HL-60 (cell line): ENCODE measurements around the gene NAP1L4.

Experiments used
- DNase-seq, 2 experiments: peaks; one replicate each; pipeline ENCODE4 v3.0.0-alpha.2; 2010 to 2020; ENCODE audit warnings: low read depth in 1 of 2, low spot score in 1 of 2
- H3K27ac ChIP-seq: fragments of 250-450 bp; sonication (Bioruptor Pico); replicated peaks from 2 replicates; pipeline ENCODE4 v1.5.1; 2020; ENCODE audit warnings: mild to moderate bottlenecking, moderate library complexity
- H3K27me3 ChIP-seq: fragments of 250-450 bp; sonication (Bioruptor Pico); 2 replicates; pipeline ENCODE4 v1.5.1; 2021; ENCODE audit warnings: mild to moderate bottlenecking, moderate library complexity; ENCODE audit not compliant: insufficient read depth, poor library complexity, severe bottlenecking
- H3K4me3 ChIP-seq: replicated peaks from 2 replicates; pipeline ENCODE4 v1.5.1; 2011; ENCODE audit warnings: mild to moderate bottlenecking, control low read depth, low read length; ENCODE audit not compliant: insufficient read depth
- CTCF ChIP-seq: IDR thresholded peaks from one replicate; pipeline ENCODE4 v1.5.1; 2011; ENCODE audit warnings: low read length, control low read depth, inconsistent platforms; ENCODE audit not compliant: insufficient read depth
- GABPA ChIP-seq: IDR thresholded peaks from 2 replicates; pipeline ENCODE4 v1.6.1; 2012; ENCODE audit warnings: low read depth
- POLR2AphosphoS5 ChIP-seq: IDR thresholded peaks from 2 replicates; pipeline ENCODE4 v1.6.1; 2012; ENCODE audit warnings: low read depth
- REST ChIP-seq: IDR thresholded peaks from 2 replicates; pipeline ENCODE4 v1.6.1; 2012; ENCODE audit warnings: low read depth; ENCODE audit not compliant: insufficient replicate concordance
- SPI1 ChIP-seq: IDR thresholded peaks from 2 replicates; pipeline ENCODE4 v1.6.1; 2012; ENCODE audit warnings: low read depth, mild to moderate bottlenecking, borderline replicate concordance
- long read RNA-seq: library from polyadenylated mRNA; unstranded; transcript quantifications from one replicate; pipeline ENCODE4 v2.0.0, GENCODE V29; 2020

Gene NAP1L4, protein sequence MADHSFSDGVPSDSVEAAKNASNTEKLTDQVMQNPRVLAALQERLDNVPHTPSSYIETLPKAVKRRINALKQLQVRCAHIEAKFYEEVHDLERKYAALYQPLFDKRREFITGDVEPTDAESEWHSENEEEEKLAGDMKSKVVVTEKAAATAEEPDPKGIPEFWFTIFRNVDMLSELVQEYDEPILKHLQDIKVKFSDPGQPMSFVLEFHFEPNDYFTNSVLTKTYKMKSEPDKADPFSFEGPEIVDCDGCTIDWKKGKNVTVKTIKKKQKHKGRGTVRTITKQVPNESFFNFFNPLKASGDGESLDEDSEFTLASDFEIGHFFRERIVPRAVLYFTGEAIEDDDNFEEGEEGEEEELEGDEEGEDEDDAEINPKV
- long read RNA-seq, transcript NAP1L4-222 (15 exons, 2,479 nt) = major isoform, 148 of 397 reads
- long read RNA-seq, transcript NAP1L4-201 (16 exons, 2,511 nt) = minor isoform, 146 of 397 reads
- long read RNA-seq, partial matches to known transcripts = 40 of 397 reads
- long read RNA-seq, other reads (novel, unspliced or antisense) = 60 of 397 reads

- Histone ChIP-seq H3K4me3 (peak within 1 kb of the TSS; percentile 81), H3K27me3 (no peaks in the 10 kb centered on the region), H3K27ac (peak within 1 kb of the TSS; percentile 85)
- DNase-seq = peak; percentile 97
- peak; percentile 74; the same call in 1 of the 2 replicates for TF ChIP-seq SPI1
- TF ChIP-seq POLR2AphosphoS5 = peak; percentile 58; the same call in 1 of the 2 replicates
- no peak for TF ChIP-seq GABPA
Observed at GRCh38 chr11:2992234-2992996, at the start of gene NAP1L4. Gene NAP1L4, minus strand, starts transcription at chr11:2992329. Its CDS starts 13,109 bp downstream, at chr11:2979220.

DNA sequence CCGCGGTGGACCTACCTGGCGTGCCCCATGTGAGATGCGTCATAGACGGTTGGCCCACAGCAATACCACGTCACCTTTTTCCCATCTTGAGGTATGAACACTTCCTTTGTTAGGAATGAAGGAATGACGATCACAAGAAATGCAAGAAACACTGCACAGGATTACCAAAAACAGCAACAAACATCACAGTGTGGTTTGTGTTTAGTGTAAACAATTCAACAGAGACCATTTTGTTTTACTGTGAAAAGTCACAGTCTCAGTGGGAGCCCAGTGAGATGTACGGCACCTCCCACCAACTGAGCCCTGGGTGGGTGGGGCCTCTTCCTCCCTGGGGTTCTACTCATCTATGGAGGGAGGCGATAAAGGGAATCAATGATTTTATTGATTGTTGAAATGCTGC is 48.8 kb upstream of the NAP1L4 start:
- no peak overlapping the region for H3K4me3 ChIP-seq
- H3K27ac ChIP-seq = no peak overlapping the region
- TF ChIP-seq GABPA (no peak), REST (no peak), SPI1 (no peak), POLR2AphosphoS5 (no peak), CTCF (no peak)
- no peaks in the 10 kb centered on the region for H3K27me3 ChIP-seq
- no peak for DNase-seq

DNA sequence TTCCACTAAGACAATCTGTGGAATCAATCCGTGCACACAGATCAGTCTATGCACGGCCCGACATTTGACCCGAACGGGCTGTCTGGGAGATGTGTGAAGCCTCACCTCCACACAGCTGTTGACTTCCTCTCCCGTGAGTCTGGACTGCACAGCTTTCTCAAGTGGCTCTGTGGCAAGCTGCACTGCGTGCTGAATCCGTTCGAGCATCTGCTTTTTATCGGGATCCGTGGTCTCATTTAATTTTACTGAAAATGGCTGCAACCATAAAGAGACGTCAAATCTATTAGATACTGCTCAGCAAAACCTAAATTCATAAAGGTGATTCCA is 45.8 kb upstream of the NAP1L4 start:
- peak in 1 of 2 experiments; percentile 47 for DNase-seq
- H3K27me3 ChIP-seq = no peaks in the 10 kb centered on the region
- H3K4me3 ChIP-seq = no peak overlapping the region
- H3K27ac ChIP-seq = no peak overlapping the region
- TF ChIP-seq SPI1 (peak; percentile 51; the same call in 1 of the 2 replicates), CTCF (no peak), GABPA (no peak), REST (no peak)
